ENCODE measurements around the gene PARVA.

- TF ChIP-seq CTCF (IDR thresholded peaks at IDR 0.05), result no peak
- no peak for TF ChIP-seq POLR2A (IDR thresholded peaks at IDR 0.05)
- TF ChIP-seq EP300 (IDR thresholded peaks at IDR 0.05), result no peak
Observed at GRCh38 chr11:12421386-12421785, 44.0 kb downstream of the PARVA start.

Measured in sigmoid colon (tissue), 4 donors.